NOMO-1 treated with dmso at 0.1 percent for 144 hours (cell line): ENCODE data around the gene NAALAD2.
"Not testable (repeated sequence)": the region's sequence is repeated elsewhere in the genome, so short reads cannot be mapped to it uniquely, and the experiment has no call there.

Source experiments
- DNase-seq: peaks from one replicate; lab custom pipeline; 2025; ENCODE audit not compliant: unreplicated experiment; lab: John Stamatoyannopoulos, UW

NAALAD2 gene

GRCh38 chr11:90134478-90135003, at the start of gene NAALAD2:
Gene NAALAD2 (plus strand): TSS chr11:90134663. CDS start chr11:90134759, 96 bp downstream.
- peak; percentile 2 for DNase-seq

GRCh38 chr11:90085650-90086049, 48.8 kb upstream of the NAALAD2 start, which contains the start of gene UBTFL1:
Gene UBTFL1 (plus strand): TSS chr11:90085950. CDS start chr11:90085950, 0 bp downstream.
- not testable (repeated sequence) for DNase-seq

GRCh38 chr11:90088731-90089130, 45.7 kb upstream of the NAALAD2 start:
- DNase-seq, result not testable (repeated sequence)

- not testable (repeated sequence) for DNase-seq
These were observed 39.1 kb upstream of the NAALAD2 start for GRCh38 chr11:90095230-90095924.

GRCh38 chr11:90098261-90098660, 36.2 kb upstream of the NAALAD2 start:
- not testable (repeated sequence) for DNase-seq

- no peak for DNase-seq
These were observed 34.0 kb upstream of the NAALAD2 start for GRCh38 chr11:90100431-90100830.

- DNase-seq, result no peak
These were observed 20.9 kb upstream of the NAALAD2 start for GRCh38 chr11:90113541-90113940.

GRCh38 chr11:90120191-90120590, 14.3 kb upstream of the NAALAD2 start:
- no peak for DNase-seq

GRCh38 chr11:90124371-90124770, 10.1 kb upstream of the NAALAD2 start:
- DNase-seq, result no peak

- no peak for DNase-seq
These were observed 9.5 kb upstream of the NAALAD2 start for GRCh38 chr11:90124946-90125345.

GRCh38 chr11:90133560-90134477, 644 bp upstream of the NAALAD2 start:
- DNase-seq, result no peak

GRCh38 chr11:90135016-90135415, 553 bp downstream of the NAALAD2 start:
- no peak for DNase-seq

GRCh38 chr11:90148900-90149299, 14.4 kb downstream of the NAALAD2 start:
- DNase-seq, result no peak

- not testable (repeated sequence) for DNase-seq
These were observed 32.6 kb downstream of the NAALAD2 start for GRCh38 chr11:90166982-90167573.

GRCh38 chr11:90167704-90168103, 33.2 kb downstream of the NAALAD2 start:
- DNase-seq, result not testable (repeated sequence)

GRCh38 chr11:90168571-90168970, 34.1 kb downstream of the NAALAD2 start:
- DNase-seq, result no peak

GRCh38 chr11:90171359-90171758, 36.9 kb downstream of the NAALAD2 start:
- no peak for DNase-seq

GRCh38 chr11:90176069-90176468, 41.6 kb downstream of the NAALAD2 start:
- no peak for DNase-seq

- DNase-seq, result no peak
These were observed 44.3 kb downstream of the NAALAD2 start for GRCh38 chr11:90178751-90179150.

- DNase-seq, result no peak
These were observed 45.5 kb downstream of the NAALAD2 start for GRCh38 chr11:90179923-90180322.

GRCh38 chr11:90187839-90188238, 53.4 kb downstream of the NAALAD2 start:
- DNase-seq, result no peak
